ENCODE results near the gene RFX6. TPM values are rescaled to one million over a fixed set of nuclear protein-coding genes. Genes with fewer than 3 reads are reported as not detected.

RFX6 gene
- polyA plus RNA-seq, 1 of the 3 experiments (the other 2 are of a cell fraction): not detected

DNA sequence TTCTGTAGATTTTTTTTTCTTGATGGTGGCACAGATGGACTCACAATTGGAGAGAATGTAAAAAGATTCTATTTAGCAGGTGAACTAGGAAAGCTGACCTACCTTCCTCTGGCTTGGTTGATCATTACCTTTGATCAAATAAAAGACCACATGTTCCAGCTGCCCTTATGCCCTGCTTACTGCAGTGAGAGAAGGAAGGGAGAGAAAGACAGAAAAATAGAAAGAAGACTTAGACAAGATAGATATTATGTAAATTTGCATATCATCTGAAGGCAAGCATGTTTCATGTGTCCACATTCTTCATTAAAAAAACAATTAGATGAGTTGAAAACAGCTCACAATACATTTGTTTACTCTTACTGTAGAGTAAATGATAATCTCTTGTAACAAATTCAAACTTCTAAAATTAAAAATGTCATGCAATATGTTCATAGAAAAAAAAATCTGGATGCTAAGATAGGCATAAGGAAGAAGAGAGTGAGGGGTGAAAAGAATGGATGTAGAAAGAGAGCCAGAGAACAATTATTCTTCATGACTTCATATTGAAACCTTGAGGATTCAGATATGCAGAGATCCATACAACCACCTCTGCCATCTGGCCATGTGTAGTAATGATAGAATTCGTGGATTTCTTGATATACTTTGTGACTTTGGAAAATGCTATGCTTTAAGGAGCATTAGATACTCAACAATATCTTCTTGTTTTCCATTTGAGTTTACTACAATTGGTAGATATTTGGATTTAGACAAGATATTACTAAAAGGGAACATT, 71.7 kb downstream of the RFX6 start:
- Histone ChIP-seq H3K4me3 (ENCODE audit: low read depth in 2 of 2, low read length in 1 of 2) (no peak overlapping the region), H3K27ac (ENCODE audit: low read depth in 2 of 2, low read length in 1 of 2) (no peak overlapping the region), H3K9ac (no peak overlapping the region), H3K4me1 (ENCODE audit: control insufficient read depth in 1 of 2, insufficient read depth in 2 of 2, low read depth in 1 of 2, low read length in 1 of 2) (no peaks in the 10 kb centered on the region), H4K20me1 (ENCODE audit: insufficient read depth) (no peaks in the 10 kb centered on the region), H3F3A (replicated peaks; ENCODE audit: insufficient read depth) (no peaks in the 10 kb centered on the region), H3K27me3 (ENCODE audit: insufficient read depth) (no peaks in the 10 kb centered on the region; the same call in 1 of the 2 replicates), H3K9me2 (no peaks in the 10 kb centered on the region), H3K9me3 (no peaks in the 10 kb centered on the region), H3K4me2 (no peak overlapping the region), H3K79me2 (ENCODE audit: insufficient read depth) (no peaks in the 10 kb centered on the region), H2AFZ (ENCODE audit: low read depth) (no peak overlapping the region), H3K36me3 (replicated peaks in 1 of 2; ENCODE audit: control insufficient read depth in 1 of 2, insufficient read depth in 2 of 2, low read length in 1 of 2) (no peaks in the 10 kb centered on the region)
- no peak for DNase-seq
- 0% methylated on average over 1 of the region's 1 CpG for WGBS (ENCODE audit: low lambda C conversion rate)
- ChIA-PET POLR2A (no interaction called here), CTCF (no interaction called here)
- no peak for TF ChIP-seq NFIC (IDR thresholded peaks at IDR 0.05; ENCODE audit: borderline replicate concordance)
- no peak for TF ChIP-seq MXI1 (IDR thresholded peaks at IDR 0.05; ENCODE audit: low read depth, low read length)
- no peak for TF ChIP-seq NRF1 (IDR thresholded peaks at IDR 0.05; ENCODE audit: low read depth, low read length)
- TF ChIP-seq IRF3 (IDR thresholded peaks at IDR 0.05; ENCODE audit: low read depth, low read length): no peak
- TF ChIP-seq ELF1 (IDR thresholded peaks at IDR 0.05): no peak
- TF ChIP-seq EP300 (IDR thresholded peaks at IDR 0.05; ENCODE audit: borderline replicate concordance in 1 of 2, low read depth in 1 of 2, low read length in 1 of 2): no peak

GRCh38 chr6:116949964-116950363, 72.9 kb downstream of the RFX6 start:
- CTCF ChIA-PET: interaction anchor here (0.8 kb wide), 1 partner anchor 13 kb away, joined by 3 read pairs; no protein-coding TSS in a partner anchor

More at GRCh38 chr6:116949964-116950363, 72.9 kb downstream of the RFX6 start:
- no peak overlapping the region for H3K4me3 ChIP-seq (ENCODE audit: low read depth in 2 of 2, low read length in 1 of 2)
- no peaks in the 10 kb centered on the region for H3K9me2 ChIP-seq
- H3K36me3 ChIP-seq (replicated peaks in 1 of 2; ENCODE audit: control insufficient read depth in 1 of 2, insufficient read depth in 2 of 2, low read length in 1 of 2): no peaks in the 10 kb centered on the region
- no peak overlapping the region for H3K27ac ChIP-seq (ENCODE audit: low read depth in 2 of 2, low read length in 1 of 2)
- WGBS (ENCODE audit: low lambda C conversion rate): 1% methylated on average over 2 of the region's 2 CpGs
- no peak overlapping the region for H3K4me2 ChIP-seq
- no peaks in the 10 kb centered on the region; the same call in 1 of the 2 replicates for H3K27me3 ChIP-seq (ENCODE audit: insufficient read depth)
- POLR2A ChIA-PET: no interaction called here
- H4K20me1 ChIP-seq (ENCODE audit: insufficient read depth): no peaks in the 10 kb centered on the region
- no peaks in the 10 kb centered on the region for H3K4me1 ChIP-seq (ENCODE audit: control insufficient read depth in 1 of 2, insufficient read depth in 2 of 2, low read depth in 1 of 2, low read length in 1 of 2)
- no peak for DNase-seq
- TF ChIP-seq, protein P1, sequence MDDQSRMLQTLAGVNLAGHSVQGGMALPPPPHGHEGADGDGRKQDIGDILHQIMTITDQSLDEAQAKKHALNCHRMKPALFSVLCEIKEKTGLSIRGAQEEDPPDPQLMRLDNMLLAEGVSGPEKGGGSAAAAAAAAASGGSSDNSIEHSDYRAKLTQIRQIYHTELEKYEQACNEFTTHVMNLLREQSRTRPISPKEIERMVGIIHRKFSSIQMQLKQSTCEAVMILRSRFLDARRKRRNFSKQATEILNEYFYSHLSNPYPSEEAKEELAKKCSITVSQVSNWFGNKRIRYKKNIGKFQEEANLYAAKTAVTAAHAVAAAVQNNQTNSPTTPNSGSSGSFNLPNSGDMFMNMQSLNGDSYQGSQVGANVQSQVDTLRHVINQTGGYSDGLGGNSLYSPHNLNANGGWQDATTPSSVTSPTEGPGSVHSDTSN (IDR thresholded peaks at IDR 0.05): no peak
- TF ChIP-seq YY1 (IDR thresholded peaks at IDR 0.05; ENCODE audit: low read depth) (no peak), CHD2 (IDR thresholded peaks at IDR 0.05; ENCODE audit: low read length, partially characterized antibody) (no peak), RXRA (IDR thresholded peaks at IDR 0.05; ENCODE audit: borderline replicate concordance, low read depth) (no peak), FOXM1 (IDR thresholded peaks at IDR 0.05; ENCODE audit: low read depth) (no peak), USF1 (IDR thresholded peaks at IDR 0.05; ENCODE audit: borderline replicate concordance, low read depth) (no peak), IRF3 (IDR thresholded peaks at IDR 0.05; ENCODE audit: low read depth, low read length) (no peak), POLR2AphosphoS5 (IDR thresholded peaks at IDR 0.05; ENCODE audit: low read depth, low read length) (no peak)
- TF ChIP-seq, protein P2, sequence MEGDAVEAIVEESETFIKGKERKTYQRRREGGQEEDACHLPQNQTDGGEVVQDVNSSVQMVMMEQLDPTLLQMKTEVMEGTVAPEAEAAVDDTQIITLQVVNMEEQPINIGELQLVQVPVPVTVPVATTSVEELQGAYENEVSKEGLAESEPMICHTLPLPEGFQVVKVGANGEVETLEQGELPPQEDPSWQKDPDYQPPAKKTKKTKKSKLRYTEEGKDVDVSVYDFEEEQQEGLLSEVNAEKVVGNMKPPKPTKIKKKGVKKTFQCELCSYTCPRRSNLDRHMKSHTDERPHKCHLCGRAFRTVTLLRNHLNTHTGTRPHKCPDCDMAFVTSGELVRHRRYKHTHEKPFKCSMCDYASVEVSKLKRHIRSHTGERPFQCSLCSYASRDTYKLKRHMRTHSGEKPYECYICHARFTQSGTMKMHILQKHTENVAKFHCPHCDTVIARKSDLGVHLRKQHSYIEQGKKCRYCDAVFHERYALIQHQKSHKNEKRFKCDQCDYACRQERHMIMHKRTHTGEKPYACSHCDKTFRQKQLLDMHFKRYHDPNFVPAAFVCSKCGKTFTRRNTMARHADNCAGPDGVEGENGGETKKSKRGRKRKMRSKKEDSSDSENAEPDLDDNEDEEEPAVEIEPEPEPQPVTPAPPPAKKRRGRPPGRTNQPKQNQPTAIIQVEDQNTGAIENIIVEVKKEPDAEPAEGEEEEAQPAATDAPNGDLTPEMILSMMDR (IDR thresholded peaks at IDR 0.05): no peak
- H2AFZ ChIP-seq (ENCODE audit: low read depth): no peak overlapping the region
- no peaks in the 10 kb centered on the region for H3K79me2 ChIP-seq (ENCODE audit: insufficient read depth)
- no peak overlapping the region for H3K9ac ChIP-seq
- H3K9me3 ChIP-seq: no peaks in the 10 kb centered on the region
- no peaks in the 10 kb centered on the region for H3F3A ChIP-seq (replicated peaks; ENCODE audit: insufficient read depth)

Data from SK-N-SH (cell line).